IPS DF 4.7 (cell line): ENCODE data around the gene PTPRU.
A peak's percentile ranks its signal among the peaks of the same experiment; 100 is the strongest.

Experiments used
- DNase-seq: peaks from one replicate; pipeline ENCODE4 v3.0.0-alpha.2; 2013; ENCODE audit warnings: low spot score; ENCODE audit errors: extremely low read depth

The PTPRU gene

DNA sequence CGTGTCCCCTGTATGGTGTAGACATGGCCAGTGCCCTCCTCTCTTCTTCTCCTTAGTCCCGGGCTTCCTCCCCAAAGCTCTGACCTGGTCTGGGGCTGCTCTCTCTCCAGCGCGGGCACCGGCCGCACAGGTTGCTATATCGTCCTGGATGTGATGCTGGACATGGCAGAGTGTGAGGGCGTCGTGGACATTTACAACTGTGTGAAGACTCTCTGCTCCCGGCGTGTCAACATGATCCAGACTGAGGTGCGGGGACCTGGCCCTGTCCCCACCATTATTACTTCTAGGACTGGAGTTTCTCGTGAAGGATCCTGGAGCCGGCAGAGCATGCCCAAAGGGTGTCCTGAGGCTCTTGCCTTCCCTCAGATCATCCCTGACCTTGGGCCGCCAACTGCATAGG lies 78.9 kb downstream of the PTPRU start:
- DNase-seq, result no peak

GRCh38 chr1:29315876-29316275 lies 79.6 kb downstream of the PTPRU start:
- DNase-seq, result no peak

- DNase-seq, result no peak
These were observed 81.0 kb downstream of the PTPRU start for GRCh38 chr1:29317063-29317915.

DNA sequence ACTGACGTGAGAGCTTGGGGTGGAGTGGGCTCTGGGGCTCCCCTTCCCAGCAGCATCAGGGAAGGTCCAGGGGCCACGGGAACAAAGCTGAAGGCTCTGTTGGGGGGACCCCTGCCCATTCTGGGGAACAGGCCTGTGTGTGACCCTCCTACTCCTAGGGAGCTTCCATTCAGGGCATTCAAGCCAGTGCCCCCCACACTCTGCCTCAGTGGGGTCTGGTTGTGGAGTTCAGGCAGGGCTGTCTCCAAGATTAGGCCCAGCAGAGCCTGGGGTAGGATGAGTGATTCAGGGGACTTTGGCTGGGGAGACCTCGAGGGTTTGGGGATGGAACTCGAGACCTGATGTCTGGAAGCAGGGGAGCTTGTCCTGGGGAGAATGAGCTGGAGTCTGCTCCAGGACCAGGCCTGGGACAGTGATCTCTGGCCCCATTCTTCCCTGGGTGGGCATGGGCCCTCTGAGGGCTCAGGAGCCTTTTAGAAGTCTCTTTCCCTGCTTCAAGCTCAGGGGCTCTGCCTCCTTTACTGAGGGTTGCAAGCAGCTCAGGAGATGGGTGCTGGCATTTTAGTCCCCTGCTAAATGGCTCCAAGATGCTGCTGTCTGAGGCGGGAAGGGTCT lies 81.7 kb downstream of the PTPRU start:
- DNase-seq, result no peak

GRCh38 chr1:29318724-29319123 lies 82.4 kb downstream of the PTPRU start:
- DNase-seq, result no peak

- no peak for DNase-seq
These were observed 83.2 kb downstream of the PTPRU start for GRCh38 chr1:29319300-29320110.

GRCh38 chr1:29320156-29320940 lies 84.0 kb downstream of the PTPRU start:
- DNase-seq, result no peak

- no peak for DNase-seq
These were observed 84.9 kb downstream of the PTPRU start for GRCh38 chr1:29321176-29321575.

- no peak for DNase-seq
These were observed 85.9 kb downstream of the PTPRU start for GRCh38 chr1:29322147-29322694.

DNA sequence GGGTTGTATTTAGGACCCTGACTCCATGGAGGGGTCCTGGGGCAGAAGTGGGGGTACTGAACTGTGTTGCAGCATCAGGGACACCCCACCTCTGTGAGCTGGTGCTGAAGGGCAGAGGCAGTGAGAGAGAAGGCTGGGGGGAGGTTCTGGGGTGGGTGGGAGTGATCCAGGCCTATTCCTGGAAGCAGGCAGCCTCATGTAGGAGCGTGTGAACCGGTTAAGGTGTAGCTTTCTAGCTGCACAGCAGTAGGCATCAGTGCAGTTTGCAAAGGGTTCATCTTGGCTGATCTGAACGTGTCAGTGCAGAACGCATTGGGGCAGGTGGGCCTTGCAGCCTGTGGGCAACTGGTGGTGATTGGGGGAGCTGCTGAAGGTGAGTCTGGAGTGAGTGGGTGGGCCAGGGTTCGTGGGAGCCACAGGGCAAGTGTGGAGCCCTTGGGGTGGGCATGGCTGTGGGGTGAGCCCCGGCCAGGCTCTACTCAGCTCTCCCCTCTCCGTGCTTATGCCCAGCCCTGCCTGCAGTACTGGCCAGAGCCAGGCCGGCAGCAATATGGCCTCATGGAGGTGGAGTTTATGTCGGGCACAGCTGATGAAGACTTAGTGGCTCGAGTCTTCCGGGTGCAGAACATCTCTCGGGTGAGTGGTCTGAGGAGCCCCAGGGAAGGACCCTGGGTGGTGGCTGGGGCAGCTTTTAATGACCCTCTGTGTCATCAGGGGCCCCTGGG lies 86.7 kb downstream of the PTPRU start:
- no peak for DNase-seq

DNA sequence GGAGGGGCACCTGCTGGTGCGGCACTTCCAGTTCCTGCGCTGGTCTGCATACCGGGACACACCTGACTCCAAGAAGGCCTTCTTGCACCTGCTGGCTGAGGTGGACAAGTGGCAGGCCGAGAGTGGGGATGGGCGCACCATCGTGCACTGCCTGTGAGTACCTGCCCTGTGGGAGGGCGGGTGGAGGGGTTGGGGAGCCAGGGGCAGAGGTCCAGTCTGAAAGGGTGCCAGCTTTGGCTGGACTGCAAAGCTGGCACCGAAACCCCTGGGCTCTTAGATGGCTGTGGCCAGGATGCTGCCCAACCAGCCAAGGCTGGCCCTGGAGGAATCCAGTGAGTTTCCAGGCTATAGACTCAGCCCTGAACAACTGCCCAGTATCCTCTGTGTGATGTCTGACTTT lies 87.3 kb downstream of the PTPRU start:
- DNase-seq, result no peak

DNA sequence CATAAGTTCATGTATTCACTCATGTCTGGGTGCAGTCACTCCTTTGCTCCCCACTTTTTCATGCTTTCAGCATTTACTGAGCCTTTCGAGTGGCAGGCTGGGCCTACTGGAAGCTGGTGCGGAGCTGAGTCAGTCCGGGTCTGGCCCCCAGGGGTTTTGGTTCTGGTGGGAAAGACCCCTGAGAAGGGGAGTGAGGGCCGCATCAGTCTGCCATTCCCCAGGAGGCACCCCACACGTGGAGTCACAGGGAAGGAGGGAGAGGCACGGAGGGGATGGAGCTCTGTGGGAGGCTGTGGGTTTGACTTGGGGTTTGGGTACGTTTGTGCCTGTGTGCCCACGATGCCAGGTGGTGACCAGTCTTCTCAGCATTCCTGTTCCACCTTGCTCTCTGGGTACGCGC lies 87.9 kb downstream of the PTPRU start:
- DNase-seq, result no peak

GRCh38 chr1:29324771-29325351 lies 88.5 kb downstream of the PTPRU start:
- DNase-seq, result peak; percentile 96

DNA sequence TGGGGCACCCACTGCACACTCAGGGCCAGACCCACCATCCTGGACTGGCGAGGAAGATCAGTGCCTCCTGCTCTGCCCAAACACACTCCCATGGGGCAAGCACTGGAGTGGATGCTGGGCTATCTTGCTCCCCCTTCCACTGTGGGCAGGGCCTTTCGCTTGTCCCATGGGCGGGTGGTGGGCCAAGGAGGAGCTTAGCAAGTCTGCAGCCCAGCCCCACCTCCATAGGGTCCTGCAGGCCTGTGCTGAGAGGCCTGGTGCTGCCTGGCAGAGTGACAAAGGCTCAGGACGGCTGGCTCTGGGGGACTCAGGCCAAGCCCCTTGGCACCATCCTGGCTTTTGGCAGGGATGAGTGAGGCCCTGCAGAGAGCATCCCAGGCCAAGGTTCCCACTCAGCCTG lies 89.4 kb downstream of the PTPRU start:
- no peak for DNase-seq

DNA sequence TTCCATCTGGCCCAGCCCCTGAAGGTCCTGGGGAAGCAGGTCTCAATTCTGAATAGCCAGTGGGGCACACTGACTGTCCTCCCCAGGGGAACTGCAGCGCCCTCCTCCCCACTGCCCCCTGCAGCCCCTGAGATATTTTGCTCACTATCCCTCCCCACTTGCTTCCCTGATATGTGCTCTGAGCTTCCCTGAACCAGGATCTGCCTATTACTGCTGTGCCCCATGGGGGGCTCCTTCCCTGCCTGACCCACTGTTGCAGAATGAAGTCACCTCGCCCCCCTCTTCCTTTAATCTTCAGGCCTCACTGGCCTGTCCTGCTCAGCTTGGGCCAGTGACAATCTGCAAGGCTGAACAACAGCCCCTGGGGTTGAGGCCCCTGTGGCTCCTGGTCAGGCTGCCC lies 89.8 kb downstream of the PTPRU start:
- no peak for DNase-seq

- DNase-seq, result no peak
These were observed 91.1 kb downstream of the PTPRU start for GRCh38 chr1:29327223-29327935.

GRCh38 chr1:29329022-29329775 lies 92.9 kb downstream of the PTPRU start:
- no peak for DNase-seq

DNA sequence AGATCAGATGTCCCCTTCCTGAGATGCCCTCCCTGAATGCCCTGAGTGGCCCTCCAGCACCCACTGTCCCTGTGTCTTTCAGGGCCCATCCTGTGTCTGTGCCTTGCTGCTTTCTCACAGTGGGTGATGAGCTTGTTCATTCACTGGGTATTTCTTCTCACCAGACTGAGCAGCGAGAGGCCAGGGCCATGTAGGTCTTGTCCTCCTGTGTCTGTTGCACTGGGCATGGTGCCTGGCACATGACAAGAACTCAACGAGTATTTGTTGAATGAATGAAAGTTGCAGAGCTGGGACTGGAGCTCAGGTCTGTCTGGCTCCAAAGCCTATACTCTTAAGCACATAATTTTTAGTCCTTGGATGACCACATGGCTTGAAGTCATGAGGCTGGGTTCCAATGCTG lies 93.8 kb downstream of the PTPRU start:
- DNase-seq, result no peak

- no peak for DNase-seq
These were observed 94.5 kb downstream of the PTPRU start for GRCh38 chr1:29330856-29331255.
